GM19395 (cell line): ENCODE results near the gene ATXN2.

Experiments
- ATAC-seq: cut with Tn5 transposase; IDR thresholded peaks from one replicate; pipeline ENCODE4 v1.9.1; 2021; ENCODE audit warnings: mild to moderate bottlenecking, moderate library complexity; ENCODE audit not compliant: unreplicated experiment

The ATXN2 gene

DNA sequence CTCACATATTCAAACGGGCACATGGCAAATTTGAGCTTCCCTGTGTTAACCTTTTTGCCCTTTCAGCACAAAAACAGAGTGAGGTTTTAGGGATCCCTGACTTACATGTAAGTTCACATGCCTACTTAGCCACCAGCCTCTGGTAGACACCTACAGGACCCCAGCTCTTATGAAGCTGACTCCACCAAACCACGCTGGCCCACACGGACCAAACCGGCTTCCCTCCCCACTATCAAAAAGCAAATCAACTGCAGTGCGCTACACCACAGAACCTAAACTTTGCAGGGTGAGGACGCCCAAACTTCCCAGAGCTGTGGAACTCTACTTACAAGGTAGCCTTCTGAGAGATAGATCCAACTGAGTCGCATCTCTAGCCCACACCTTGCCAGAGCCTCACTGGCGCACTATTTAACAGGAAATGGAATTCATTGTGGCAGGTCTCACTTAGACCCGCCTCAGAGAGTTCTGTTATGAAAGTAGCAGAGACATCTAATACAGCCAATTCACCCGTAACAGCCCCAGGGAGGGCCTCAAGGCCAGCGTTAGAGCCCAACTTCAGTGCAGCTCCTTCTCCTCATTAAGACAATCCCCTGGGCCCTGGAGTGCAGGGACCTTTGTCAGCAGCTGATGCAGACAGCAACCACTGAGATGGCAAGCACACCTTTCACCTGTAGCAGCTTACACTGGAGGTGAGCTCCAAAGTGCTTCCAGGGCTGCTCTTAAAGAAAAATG, 144.2 kb downstream of the ATXN2 start:
- no peak for ATAC-seq

GRCh38 chr12:111454311-111454710, 144.8 kb downstream of the ATXN2 start:
- no peak for ATAC-seq

DNA sequence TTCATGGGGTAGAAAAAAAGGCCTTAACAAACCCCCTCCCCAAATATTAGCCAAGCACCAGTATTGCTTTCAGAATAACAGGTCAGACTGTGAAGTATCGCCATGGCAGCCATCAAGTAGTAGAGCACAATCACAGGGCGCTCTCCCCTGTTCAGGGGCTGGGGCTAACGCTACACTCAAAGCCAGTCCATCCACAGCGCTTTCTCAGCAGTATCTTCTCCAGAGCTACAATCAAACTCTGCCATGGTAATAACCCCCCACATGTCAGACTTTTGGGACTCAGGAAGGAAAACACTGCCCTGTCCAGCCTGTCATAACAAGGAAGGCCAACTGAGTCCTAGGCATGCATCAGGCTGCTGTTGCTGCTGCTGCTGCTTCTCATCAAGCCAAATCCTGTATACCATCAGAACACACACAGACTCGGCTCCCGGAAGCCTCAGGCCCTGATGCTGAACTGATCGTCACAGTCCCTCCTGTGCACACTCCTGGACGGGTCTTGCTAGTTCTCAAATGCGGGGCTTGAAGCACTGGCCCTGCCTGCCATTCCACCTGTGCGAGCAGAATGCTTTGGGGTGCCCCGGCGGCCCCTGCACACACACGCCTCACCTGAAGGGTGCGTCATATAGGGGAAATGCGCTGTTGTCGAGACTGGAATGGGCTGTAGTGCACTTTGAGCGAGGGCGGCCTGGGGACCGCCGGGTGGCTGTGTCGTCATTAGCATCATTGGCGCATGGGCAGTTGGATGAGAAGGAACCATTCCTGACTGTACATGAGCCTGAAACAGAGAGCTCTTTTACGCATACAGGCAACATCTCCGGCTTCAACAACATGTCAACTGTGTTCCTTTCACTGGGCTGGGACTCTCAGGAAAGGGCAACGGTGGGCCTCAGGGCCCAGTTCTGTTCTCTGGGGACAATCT, 145.8 kb downstream of the ATXN2 start:
- ATAC-seq = no peak

DNA sequence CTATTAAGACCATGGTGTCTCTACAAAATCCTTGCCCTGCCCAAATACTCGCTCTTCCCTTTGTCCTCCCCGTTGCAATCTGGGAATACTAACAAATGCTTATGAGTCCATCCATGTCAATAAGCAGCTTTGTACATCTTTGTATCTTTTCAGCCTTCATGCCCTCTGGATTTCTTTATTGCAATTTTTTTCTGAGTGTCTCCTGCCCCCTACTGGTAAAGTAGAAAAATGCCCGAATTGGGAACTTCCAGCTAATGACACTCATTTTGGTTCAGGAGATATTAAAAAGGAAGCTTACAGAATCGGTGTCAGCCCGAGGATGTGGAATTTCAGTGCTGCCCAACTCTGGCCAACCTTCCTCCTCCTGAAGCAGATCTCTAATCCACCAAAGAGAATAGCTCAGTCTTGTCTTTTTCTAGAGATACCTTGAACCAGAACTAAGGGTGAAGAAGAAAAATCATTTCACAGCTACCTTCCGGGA, 147.4 kb downstream of the ATXN2 start:
- ATAC-seq = no peak

- no peak for ATAC-seq
Observed at GRCh38 chr12:111451232-111451631, 147.9 kb downstream of the ATXN2 start.

DNA sequence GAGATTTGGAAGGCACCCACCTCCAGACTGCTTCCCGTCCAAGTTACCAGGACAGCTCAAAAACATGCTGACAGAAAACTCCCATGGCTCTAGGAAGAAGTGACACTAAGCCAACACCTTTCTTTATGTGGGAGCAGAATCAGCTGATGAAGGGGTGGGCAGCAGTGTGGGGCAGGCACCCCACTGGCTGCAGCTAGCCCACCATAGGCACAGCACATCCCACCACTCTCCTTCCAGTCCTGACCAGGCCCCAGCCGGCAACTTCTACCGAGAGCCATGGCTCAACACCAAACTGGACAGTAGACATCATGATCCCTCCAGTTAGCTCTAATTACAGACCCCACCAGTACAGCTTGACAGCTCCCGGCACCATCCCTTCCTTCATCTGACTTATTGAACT, 148.4 kb downstream of the ATXN2 start:
- no peak for ATAC-seq

DNA sequence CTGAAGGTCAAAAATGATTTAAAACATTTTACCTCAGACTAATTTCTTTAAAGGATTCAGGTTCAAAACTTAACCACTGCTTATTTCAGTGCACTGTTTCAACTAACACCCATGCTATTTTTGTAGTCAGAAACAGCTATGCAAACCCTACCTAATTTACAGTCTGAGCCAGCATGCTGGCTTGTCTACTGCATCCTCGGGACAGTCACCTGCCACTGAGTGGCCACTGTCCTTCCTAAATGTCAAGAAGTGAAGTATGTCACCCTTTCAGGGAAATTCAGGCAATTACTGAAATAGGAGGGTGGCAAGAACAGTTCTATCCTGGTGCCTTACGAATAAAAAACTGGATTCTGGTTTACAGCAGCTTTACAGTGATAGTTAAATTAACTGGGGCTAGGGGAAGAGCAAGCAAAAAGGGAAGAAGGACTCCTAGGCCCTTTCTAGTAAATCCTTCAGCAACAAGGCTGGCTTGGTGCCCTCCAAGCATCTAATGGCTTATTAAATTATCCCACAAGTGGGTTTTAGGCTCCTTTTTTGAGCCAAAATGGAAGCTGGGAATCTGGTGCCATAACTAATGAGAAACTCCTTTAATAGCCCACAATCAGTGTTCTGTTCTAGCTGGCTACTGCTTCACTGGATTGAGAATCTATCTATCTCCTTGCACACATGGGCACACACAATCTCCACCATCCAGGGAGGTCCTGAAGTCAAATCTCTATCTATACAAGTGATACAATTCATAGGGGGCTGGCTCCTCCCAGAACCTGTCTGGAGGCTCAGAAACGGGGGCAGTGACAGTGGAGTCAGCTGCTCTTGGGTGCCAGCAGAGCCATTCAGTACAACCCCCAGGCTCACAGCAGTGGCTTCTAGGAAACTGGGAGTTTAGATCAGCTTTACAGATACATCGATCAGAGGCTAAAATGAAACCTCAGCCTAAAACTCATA, 150.0 kb downstream of the ATXN2 start:
- ATAC-seq = no peak

DNA sequence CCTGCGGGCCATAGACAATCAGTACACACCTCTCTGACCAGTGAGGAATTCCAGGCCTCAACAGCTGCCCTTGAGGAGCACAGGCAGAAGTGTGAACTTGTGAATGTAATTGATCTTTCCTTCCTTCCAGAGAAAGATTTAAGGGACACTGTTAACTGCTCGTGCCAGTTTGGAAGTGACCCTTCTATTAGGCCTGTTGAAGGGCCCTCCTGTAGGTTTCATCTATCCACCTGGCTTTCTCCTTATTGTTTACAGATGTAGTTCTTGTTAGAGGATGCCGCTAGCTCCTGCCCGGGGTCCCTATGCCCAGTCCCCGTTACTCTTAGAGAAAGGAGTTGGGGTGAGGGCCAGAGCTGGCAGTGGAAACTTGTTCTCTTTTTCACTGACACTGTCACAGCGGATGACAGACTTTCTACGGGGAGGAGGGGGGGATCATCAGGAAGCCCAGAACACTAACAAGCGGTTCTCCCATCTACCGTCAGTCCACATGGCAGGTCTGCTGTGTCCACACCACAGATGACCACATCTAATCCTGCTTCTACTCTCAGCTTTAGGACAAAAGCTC, 150.8 kb downstream of the ATXN2 start:
- ATAC-seq = no peak

DNA sequence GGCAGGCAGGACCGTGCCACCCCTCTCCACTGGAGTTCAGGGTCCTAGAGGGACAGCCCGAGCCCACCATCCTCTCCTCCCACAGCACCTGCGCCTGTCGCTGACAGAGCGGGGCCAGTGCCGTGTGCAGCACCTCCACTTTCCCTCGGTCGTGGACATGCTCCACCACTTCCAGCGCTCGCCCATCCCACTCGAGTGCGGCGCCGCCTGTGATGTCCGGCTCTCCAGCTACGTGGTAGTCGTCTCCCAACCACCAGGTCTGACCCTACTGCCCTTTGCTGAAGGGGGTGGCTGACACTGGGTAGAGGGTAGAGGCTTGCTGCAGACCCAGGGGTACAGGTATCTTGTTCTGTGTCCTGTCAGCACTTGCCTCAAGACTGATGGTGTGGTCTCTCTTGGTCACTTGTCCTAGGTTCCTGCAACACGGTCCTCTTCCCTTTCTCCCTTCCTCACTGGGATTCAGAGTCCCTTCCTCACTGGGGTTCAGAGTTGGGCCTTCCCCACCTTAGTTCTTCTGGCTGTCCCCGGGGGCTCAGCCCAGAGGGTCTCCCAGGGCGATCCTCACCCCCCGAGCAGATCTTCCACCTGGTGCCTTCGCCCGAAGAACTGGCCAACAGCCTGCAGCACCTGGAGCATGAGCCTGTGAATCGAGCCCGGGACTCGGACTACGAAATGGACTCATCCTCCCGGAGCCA, 151.4 kb downstream of the ATXN2 start:
- ATAC-seq = no peak

GRCh38 chr12:111446631-111447570, 152.2 kb downstream of the ATXN2 start:
- no peak for ATAC-seq

- no peak for ATAC-seq
Observed at GRCh38 chr12:111445726-111446581, 153.2 kb downstream of the ATXN2 start.

- peak; percentile 93 for ATAC-seq
Observed at GRCh38 chr12:111444925-111445725, 154.0 kb downstream of the ATXN2 start.

DNA sequence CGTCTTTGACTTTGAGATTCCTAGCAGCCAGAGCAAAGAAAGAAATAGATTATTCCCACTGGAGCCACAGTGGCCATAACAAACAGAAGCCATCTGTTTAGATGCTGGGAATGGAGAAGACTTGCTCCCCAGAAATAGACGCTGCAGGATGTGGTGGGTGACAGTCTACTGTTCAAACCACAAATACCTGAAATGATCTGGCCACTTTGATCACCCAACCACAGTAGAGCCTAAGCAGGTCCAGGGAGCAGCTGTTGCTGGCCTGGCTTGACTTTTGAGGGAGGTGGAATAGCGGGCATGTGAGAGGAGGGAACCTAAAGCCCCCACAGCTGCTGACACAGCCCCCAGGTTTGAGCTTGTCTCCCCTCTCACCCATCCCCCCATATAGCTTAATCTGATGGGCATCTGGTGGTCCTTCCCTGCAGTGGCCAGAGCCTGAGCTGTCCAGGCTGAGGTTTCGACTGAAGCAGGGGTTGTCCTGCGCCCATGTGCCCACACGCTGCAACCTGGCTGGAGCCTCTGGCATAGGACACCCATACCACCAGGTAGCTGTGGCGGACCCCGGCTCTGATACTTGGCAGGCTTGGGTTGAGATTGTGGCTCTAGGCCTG, 154.7 kb downstream of the ATXN2 start:
- ATAC-seq = peak; percentile 53

DNA sequence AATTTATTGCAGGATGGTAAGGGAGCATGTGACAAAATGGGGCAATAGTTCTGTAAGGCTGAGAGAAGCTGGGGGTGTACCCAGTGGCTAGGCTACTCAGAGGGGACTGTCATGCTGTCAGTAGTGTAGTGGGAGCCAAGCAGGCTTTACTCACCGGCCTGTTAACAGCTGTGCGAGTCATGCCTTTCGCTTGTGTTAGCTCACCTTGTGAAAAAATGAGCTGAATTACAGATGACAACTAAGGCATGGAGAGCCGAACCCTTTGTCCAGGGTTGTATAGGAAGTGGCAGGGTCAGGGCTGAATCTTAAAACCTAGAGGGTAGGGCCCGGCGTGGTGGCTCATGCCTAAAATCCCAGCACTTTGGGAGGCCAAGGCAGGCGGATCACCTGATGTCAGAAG, 155.5 kb downstream of the ATXN2 start:
- no peak for ATAC-seq

- no peak for ATAC-seq
Observed at GRCh38 chr12:111443086-111443485, 156.0 kb downstream of the ATXN2 start.

DNA sequence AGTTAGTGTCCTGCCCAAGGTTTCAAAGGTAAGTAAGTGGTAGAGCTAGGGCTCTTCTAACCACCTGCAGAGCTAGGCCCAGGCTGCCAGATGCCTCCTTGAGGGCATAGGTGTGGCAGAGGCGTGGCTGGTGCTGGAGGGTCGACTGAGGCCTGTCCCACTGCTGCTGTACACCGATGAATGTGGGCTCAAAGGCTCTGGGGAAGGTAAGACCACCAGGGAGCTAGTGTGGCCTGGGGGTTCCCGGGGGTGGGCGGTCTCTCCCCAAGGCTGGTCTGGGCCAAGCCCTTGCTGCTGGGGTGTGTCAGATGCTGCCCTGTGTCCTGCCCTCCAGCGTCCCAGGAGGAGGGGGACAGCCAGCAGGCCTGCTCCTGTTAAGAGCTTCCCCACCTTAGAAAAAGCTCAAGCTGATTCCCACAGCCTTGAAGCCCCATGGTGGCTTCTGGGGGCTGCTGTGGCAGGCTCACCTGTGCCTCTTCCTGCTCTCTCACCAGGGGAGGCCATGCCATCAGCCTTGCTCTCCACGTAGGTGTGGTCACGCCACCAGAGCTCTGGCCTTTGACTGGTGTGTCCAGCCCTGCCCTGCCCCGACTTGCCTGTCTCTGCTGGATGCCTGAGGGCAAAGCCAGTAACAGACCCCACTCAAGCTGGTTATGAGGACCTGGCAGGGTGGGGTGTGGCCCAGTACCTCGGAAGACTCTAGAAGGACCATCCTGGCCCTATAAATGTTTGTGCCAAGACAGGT, 156.6 kb downstream of the ATXN2 start:
- no peak for ATAC-seq
